H1 (cell line): ENCODE results near the gene DOCK3.

Source experiments
- CEBPB ChIP-seq: IDR thresholded peaks from 2 replicates; pipeline ENCODE4 v1.6.1; 2012; ENCODE audit warnings: low read depth, low read length
- CHD1 ChIP-seq: IDR thresholded peaks from 2 replicates; pipeline ENCODE4 v1.6.1; 2012; ENCODE audit warnings: low read depth, low read length, improper control_type of control experiment
- POLR2A ChIP-seq, 2 experiments: IDR thresholded peaks; 1 replicate in 1 of 2; 2 replicates in 1 of 2; pipeline ENCODE4 v1.6.1; 2011; ENCODE audit warnings: low read depth in 2 of 2, low read length in 2 of 2, mild to moderate bottlenecking in 2 of 2; ENCODE audit errors: control extremely low read depth in 1 of 2
- SP1 ChIP-seq: IDR thresholded peaks from 2 replicates; pipeline ENCODE4 v1.6.1; 2011; ENCODE audit warnings: low read depth, low read length
- TEAD4 ChIP-seq: IDR thresholded peaks from 2 replicates; pipeline ENCODE4 v1.6.1; 2012; ENCODE audit warnings: low read depth, low read length, inconsistent platforms, mixed read lengths
- YY1 ChIP-seq: IDR thresholded peaks from 2 replicates; pipeline ENCODE4 v1.6.1; 2011; ENCODE audit warnings: low read depth, mild to moderate bottlenecking, low read length
- TF ChIP-seq, protein P1 (sequence below), 3 experiments: IDR thresholded peaks; 1 replicate in 2 of 3; 2 replicates in 1 of 3; pipeline versions ENCODE4 v1.5.1 to v1.6.1; 2011; ENCODE audit warnings: low read length in 3 of 3, mild to moderate bottlenecking in 3 of 3, inconsistent platforms in 2 of 3, low read depth in 1 of 3, moderate library complexity in 1 of 3; ENCODE audit not compliant: insufficient read depth in 1 of 3; ENCODE audit errors: control extremely low read depth in 1 of 3
- TF ChIP-seq, protein P2 (sequence below): IDR thresholded peaks from 2 replicates; pipeline ENCODE4 v1.6.1; 2012; ENCODE audit warnings: low read length, inconsistent platforms
- TF ChIP-seq, protein P3 (sequence below): IDR thresholded peaks from 2 replicates; pipeline ENCODE4 v1.6.1; 2011; ENCODE audit warnings: low read length, improper control_type of control experiment

DNA sequence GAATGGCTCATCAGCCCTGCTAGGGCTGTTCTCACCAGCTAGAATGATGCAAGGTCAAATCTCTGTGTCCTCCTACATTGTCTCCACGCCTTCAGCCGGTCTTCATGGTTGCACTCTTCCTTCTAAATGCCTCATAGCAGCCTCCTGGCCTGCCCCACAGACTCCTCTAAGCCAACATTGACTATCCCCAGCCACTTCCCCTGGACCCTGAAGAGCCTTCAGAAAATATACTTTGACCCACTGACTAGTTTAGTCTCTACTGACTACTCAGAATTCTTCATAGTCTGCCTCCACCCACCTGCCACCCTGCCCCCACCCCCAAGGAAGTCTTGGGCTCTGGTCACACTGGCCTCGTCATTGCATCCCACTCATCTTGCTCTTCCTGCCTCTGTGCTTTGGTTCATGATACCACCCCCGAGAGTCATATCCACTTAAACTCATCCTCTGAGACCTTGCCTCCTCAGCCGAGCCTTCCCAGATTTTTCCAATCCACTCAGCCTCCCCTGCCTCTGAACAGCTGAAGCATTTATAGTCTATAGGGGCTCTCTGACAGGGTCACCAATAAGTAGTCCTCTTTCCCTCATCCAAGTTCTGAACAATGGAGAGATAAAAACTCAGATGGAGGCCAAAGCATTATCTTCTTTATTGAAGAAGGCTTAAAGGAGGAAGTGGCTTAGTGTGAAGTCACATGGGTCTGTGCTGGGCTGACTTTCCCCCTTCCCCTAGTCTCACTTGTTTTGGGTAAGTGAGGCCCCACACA, 9.5 kb upstream of the DOCK3 start:
- TF ChIP-seq, protein P1, sequence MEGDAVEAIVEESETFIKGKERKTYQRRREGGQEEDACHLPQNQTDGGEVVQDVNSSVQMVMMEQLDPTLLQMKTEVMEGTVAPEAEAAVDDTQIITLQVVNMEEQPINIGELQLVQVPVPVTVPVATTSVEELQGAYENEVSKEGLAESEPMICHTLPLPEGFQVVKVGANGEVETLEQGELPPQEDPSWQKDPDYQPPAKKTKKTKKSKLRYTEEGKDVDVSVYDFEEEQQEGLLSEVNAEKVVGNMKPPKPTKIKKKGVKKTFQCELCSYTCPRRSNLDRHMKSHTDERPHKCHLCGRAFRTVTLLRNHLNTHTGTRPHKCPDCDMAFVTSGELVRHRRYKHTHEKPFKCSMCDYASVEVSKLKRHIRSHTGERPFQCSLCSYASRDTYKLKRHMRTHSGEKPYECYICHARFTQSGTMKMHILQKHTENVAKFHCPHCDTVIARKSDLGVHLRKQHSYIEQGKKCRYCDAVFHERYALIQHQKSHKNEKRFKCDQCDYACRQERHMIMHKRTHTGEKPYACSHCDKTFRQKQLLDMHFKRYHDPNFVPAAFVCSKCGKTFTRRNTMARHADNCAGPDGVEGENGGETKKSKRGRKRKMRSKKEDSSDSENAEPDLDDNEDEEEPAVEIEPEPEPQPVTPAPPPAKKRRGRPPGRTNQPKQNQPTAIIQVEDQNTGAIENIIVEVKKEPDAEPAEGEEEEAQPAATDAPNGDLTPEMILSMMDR (IDR thresholded peaks at IDR 0.05; ENCODE audit: control extremely low read depth in 1 of 3, insufficient read depth in 1 of 3, low read depth in 1 of 3, low read length in 3 of 3): no peak
- TF ChIP-seq YY1: no peak
- TF ChIP-seq, protein P2, sequence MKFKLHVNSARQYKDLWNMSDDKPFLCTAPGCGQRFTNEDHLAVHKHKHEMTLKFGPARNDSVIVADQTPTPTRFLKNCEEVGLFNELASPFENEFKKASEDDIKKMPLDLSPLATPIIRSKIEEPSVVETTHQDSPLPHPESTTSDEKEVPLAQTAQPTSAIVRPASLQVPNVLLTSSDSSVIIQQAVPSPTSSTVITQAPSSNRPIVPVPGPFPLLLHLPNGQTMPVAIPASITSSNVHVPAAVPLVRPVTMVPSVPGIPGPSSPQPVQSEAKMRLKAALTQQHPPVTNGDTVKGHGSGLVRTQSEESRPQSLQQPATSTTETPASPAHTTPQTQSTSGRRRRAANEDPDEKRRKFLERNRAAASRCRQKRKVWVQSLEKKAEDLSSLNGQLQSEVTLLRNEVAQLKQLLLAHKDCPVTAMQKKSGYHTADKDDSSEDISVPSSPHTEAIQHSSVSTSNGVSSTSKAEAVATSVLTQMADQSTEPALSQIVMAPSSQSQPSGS: no peak
- TF ChIP-seq TEAD4: no peak
- TF ChIP-seq, protein P3, sequence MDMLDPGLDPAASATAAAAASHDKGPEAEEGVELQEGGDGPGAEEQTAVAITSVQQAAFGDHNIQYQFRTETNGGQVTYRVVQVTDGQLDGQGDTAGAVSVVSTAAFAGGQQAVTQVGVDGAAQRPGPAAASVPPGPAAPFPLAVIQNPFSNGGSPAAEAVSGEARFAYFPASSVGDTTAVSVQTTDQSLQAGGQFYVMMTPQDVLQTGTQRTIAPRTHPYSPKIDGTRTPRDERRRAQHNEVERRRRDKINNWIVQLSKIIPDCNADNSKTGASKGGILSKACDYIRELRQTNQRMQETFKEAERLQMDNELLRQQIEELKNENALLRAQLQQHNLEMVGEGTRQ: no peak
- TF ChIP-seq CHD1: no peak
- no peak for TF ChIP-seq SP1
- TF ChIP-seq CEBPB: no peak
- no peak for TF ChIP-seq POLR2A (IDR thresholded peaks at IDR 0.05; ENCODE audit: control extremely low read depth in 1 of 2, low read depth in 2 of 2, low read length in 2 of 2)
